GM18868 (cell line): Measurements from ENCODE around the gene LRP5.
A peak's percentile ranks its signal among the peaks of the same experiment; 100 is the strongest.
"Not testable (repeated sequence)": the region's sequence is repeated elsewhere in the genome, so short reads cannot be mapped to it uniquely, and the experiment has no call there.

ENCODE experiments used
- ATAC-seq: cut with Tn5 transposase; IDR thresholded peaks from one replicate; pipeline ENCODE4 v1.9.1; 2021; ENCODE audit warnings: mild to moderate bottlenecking, moderate library complexity; ENCODE audit not compliant: unreplicated experiment

Gene LRP5

GRCh38 chr11:68282141-68282860, 30.1 kb upstream of the LRP5 start:
- ATAC-seq, result peak; percentile 71

GRCh38 chr11:68282861-68283230, 29.5 kb upstream of the LRP5 start:
- ATAC-seq, result no peak

- ATAC-seq, result not testable (repeated sequence)
These were observed 27.8 kb upstream of the LRP5 start for GRCh38 chr11:68284588-68284987.

- ATAC-seq, result no peak
These were observed 25.0 kb upstream of the LRP5 start for GRCh38 chr11:68287419-68287818.

- ATAC-seq, result no peak
These were observed 22.9 kb upstream of the LRP5 start for GRCh38 chr11:68289456-68289855.

- ATAC-seq, result no peak
These were observed 18.7 kb upstream of the LRP5 start for GRCh38 chr11:68293708-68294107.

GRCh38 chr11:68295271-68295670, 17.1 kb upstream of the LRP5 start:
- ATAC-seq, result no peak

- no peak for ATAC-seq
These were observed 16.5 kb upstream of the LRP5 start for GRCh38 chr11:68295940-68296339.

GRCh38 chr11:68296344-68297051, 15.9 kb upstream of the LRP5 start:
- no peak for ATAC-seq

GRCh38 chr11:68297052-68297378, 15.4 kb upstream of the LRP5 start:
- ATAC-seq, result no peak

- ATAC-seq, result no peak
These were observed 14.9 kb upstream of the LRP5 start for GRCh38 chr11:68297494-68297811.

- ATAC-seq, result peak; percentile 50
These were observed 14.4 kb upstream of the LRP5 start for GRCh38 chr11:68297812-68298658.

GRCh38 chr11:68298659-68299516, 13.5 kb upstream of the LRP5 start:
- no peak for ATAC-seq

- ATAC-seq, result not testable (repeated sequence)
These were observed 12.9 kb upstream of the LRP5 start for GRCh38 chr11:68299517-68299879.

GRCh38 chr11:68300076-68300830, 12.1 kb upstream of the LRP5 start:
- no peak for ATAC-seq

GRCh38 chr11:68302256-68302655, 10.1 kb upstream of the LRP5 start:
- ATAC-seq, result no peak

- ATAC-seq, result no peak
These were observed 9.7 kb upstream of the LRP5 start for GRCh38 chr11:68302670-68303069.

GRCh38 chr11:68303083-68303482, 9.3 kb upstream of the LRP5 start:
- no peak for ATAC-seq

GRCh38 chr11:68303982-68304780, 8.2 kb upstream of the LRP5 start:
- no peak for ATAC-seq

- ATAC-seq, result no peak
These were observed 5.8 kb upstream of the LRP5 start for GRCh38 chr11:68306636-68307035.
